ENCODE data around the gene NADK. TPM values are rescaled to one million over a fixed set of nuclear protein-coding genes. Genes with fewer than 3 reads are reported as not detected.
"Not testable (repeated sequence)": the region's sequence is repeated elsewhere in the genome, so short reads cannot be mapped to it uniquely, and the experiment has no call there.

The NADK gene
- total and polyA plus RNA-seq, 4 donors = 53.2 to 144 (median 88.7) TPM

GRCh38 chr1:1726088-1726487, 52.2 kb downstream of the NADK start:
- DNase-seq; H3K4me1 ChIP-seq (ENCODE audit: control insufficient read depth in 5 of 5, insufficient read depth in 5 of 5, low read length in 5 of 5); H3K27me3 ChIP-seq (ENCODE audit: control insufficient read depth in 3 of 3, insufficient read depth in 3 of 3, low read length in 2 of 3); H3K9ac ChIP-seq (ENCODE audit: insufficient read depth in 1 of 2, low read length in 2 of 2); ATAC-seq (ENCODE audit: insufficient read depth, low FRiP score); H3K27ac ChIP-seq (ENCODE audit: low read depth in 1 of 2, low read length in 1 of 2); H3K36me3 ChIP-seq (ENCODE audit: control insufficient read depth in 4 of 4, insufficient read depth in 4 of 4, low read length in 4 of 4); H3K9me3 ChIP-seq (ENCODE audit: control insufficient read depth in 4 of 4, insufficient read depth in 3 of 4, low read length in 3 of 4); H3K4me3 ChIP-seq: not testable (repeated sequence)
- WGBS, 2 donors = 97 to 98% methylated on average over 17 of the region's 17 CpGs

- peak; percentile 91 for ATAC-seq (ENCODE audit: insufficient read depth, low FRiP score)
- H3K4me1 ChIP-seq (ENCODE audit: control insufficient read depth in 5 of 5, insufficient read depth in 5 of 5, low read length in 5 of 5) = not testable (repeated sequence)
- peak within 1 kb of the TSS in 1 of 2 donors; percentile 37 for H3K9ac ChIP-seq (ENCODE audit: insufficient read depth in 1 of 2, low read length in 2 of 2)
Measured at GRCh38 chr1:1724035-1724864, 54.0 kb downstream of the NADK start, which contains the start of gene CDK11A. CDK11A (minus strand) TSS chr1:1724357; CDS start chr1:1722818, 1,539 bp downstream.

DNA sequence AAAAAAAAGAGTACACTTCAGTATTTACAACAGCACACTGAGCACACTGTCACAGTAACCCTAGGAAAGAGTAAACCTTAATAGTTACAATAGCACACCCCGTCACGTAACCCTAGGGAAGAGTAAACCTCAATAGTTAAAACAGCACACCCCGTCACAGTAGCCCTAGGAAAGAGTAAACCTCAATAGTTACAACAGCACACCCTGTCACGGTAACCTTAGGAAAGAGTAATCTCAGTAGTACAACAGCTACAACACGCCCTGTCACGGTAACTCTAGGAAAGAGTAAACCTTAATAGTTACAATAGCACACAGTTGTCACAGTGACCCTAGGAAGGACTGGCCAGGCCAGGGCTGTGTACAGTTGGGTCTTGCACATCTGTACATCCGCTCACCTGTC, 57.1 kb downstream of the NADK start:
- TF ChIP-seq, protein P1, sequence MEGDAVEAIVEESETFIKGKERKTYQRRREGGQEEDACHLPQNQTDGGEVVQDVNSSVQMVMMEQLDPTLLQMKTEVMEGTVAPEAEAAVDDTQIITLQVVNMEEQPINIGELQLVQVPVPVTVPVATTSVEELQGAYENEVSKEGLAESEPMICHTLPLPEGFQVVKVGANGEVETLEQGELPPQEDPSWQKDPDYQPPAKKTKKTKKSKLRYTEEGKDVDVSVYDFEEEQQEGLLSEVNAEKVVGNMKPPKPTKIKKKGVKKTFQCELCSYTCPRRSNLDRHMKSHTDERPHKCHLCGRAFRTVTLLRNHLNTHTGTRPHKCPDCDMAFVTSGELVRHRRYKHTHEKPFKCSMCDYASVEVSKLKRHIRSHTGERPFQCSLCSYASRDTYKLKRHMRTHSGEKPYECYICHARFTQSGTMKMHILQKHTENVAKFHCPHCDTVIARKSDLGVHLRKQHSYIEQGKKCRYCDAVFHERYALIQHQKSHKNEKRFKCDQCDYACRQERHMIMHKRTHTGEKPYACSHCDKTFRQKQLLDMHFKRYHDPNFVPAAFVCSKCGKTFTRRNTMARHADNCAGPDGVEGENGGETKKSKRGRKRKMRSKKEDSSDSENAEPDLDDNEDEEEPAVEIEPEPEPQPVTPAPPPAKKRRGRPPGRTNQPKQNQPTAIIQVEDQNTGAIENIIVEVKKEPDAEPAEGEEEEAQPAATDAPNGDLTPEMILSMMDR (IDR thresholded peaks at IDR 0.05; ENCODE audit: control extremely low read depth, extremely low read depth) = no peak
- H3K36me3 ChIP-seq (ENCODE audit: control insufficient read depth in 4 of 4, insufficient read depth in 4 of 4, low read length in 4 of 4) = peaks cover 5 to 20% (median 8%) of the 10 kb centered on the region in 4 donors
- H3K4me1 ChIP-seq (ENCODE audit: control insufficient read depth in 5 of 5, insufficient read depth in 5 of 5, low read length in 5 of 5) = no peaks in the 10 kb centered on the region
- H3K4me3 ChIP-seq = no peak overlapping the region
- DNase-seq = no peak
- 75 to 81% methylated on average over 7 of the region's 7 CpGs for WGBS, 2 donors
- no peaks in the 10 kb centered on the region for H3K27me3 ChIP-seq (ENCODE audit: control insufficient read depth in 3 of 3, insufficient read depth in 3 of 3, low read length in 2 of 3)
- H3K9me3 ChIP-seq (ENCODE audit: control insufficient read depth in 4 of 4, insufficient read depth in 3 of 4, low read length in 3 of 4) = no peaks in the 10 kb centered on the region
- no peak for ATAC-seq (ENCODE audit: insufficient read depth, low FRiP score)
- no peak overlapping the region for H3K9ac ChIP-seq (ENCODE audit: insufficient read depth in 1 of 2, low read length in 2 of 2)
- H3K27ac ChIP-seq (ENCODE audit: low read depth in 1 of 2, low read length in 1 of 2) = no peak overlapping the region

More at GRCh38 chr1:1724035-1724864, 54.0 kb downstream of the NADK start, which contains the start of gene CDK11A:
- 0% methylated on average over 40 to 53 of the region's 78 CpGs for WGBS, 2 donors
- Histone ChIP-seq H3K36me3 (ENCODE audit: control insufficient read depth in 4 of 4, insufficient read depth in 4 of 4, low read length in 4 of 4) (peaks cover 0 to 11% (median 5%) of the 10 kb centered on the region in 4 donors), H3K4me3 (peak within 1 kb of the TSS; percentile 49), H3K27ac (ENCODE audit: low read depth in 1 of 2, low read length in 1 of 2) (peak within 1 kb of the TSS; percentile 84 to 89)
- H3K9me3 ChIP-seq (ENCODE audit: control insufficient read depth in 4 of 4, insufficient read depth in 3 of 4, low read length in 3 of 4); H3K27me3 ChIP-seq (ENCODE audit: control insufficient read depth in 3 of 3, insufficient read depth in 3 of 3, low read length in 2 of 3): not testable (repeated sequence)
- peak; percentile 99 to 100 (median 100) for DNase-seq

DNA sequence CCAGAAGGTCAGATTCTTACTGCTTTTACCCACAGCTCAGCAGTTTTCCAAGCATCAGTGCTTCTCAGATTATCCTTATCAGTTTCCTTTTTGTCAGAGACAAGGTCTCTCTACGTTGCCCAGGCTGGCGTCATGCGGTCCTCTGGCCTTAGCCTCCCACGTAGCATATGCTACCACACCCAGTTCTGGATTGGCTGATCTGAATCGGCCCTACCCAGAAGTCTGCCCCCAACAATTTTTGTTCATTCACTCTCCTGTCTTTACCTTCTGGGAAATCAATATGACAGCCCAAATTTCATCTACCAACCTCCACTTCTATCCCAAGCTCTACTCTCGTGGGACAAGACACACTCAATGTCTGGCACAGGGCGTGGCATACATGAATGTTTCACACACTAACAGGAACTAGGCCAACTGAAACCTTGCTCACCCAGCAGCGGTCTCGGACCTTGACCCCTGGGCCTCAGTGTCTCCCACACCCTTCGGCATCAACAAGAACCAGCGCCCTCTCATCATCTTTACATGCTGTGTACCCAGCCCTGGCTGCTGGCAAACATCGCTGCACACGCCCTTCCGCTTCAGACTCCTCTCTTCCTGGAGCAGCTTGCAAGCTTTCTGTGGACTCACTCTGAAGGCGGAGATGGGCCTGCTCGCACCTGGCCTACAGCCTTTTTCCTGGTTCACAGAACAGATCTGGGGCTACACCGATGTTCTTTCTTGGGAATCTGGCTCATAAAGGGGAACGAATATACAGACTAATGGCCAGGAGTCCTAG, 63.0 kb downstream of the NADK start:
- DNase-seq; H3K27me3 ChIP-seq (ENCODE audit: control insufficient read depth in 3 of 3, insufficient read depth in 3 of 3, low read length in 2 of 3); H3K4me3 ChIP-seq; H3K9ac ChIP-seq (ENCODE audit: insufficient read depth in 1 of 2, low read length in 2 of 2); H3K27ac ChIP-seq (ENCODE audit: low read depth in 1 of 2, low read length in 1 of 2); H3K9me3 ChIP-seq (ENCODE audit: control insufficient read depth in 4 of 4, insufficient read depth in 3 of 4, low read length in 3 of 4); H3K4me1 ChIP-seq (ENCODE audit: control insufficient read depth in 5 of 5, insufficient read depth in 5 of 5, low read length in 5 of 5); ATAC-seq (ENCODE audit: insufficient read depth, low FRiP score): not testable (repeated sequence)
- 88 to 90% methylated on average over 9 to 15 of the region's 18 CpGs for WGBS, 2 donors
- peaks cover 0 to 14% (median 9%) of the 10 kb centered on the region in 4 donors for H3K36me3 ChIP-seq (ENCODE audit: control insufficient read depth in 4 of 4, insufficient read depth in 4 of 4, low read length in 4 of 4)

GRCh38 chr1:1707897-1708296, 70.4 kb downstream of the NADK start:
- WGBS, 2 donors = 98 to 100% methylated on average over 1 to 11 of the region's 20 CpGs
- not testable (repeated sequence) for H3K4me1 ChIP-seq (ENCODE audit: control insufficient read depth in 5 of 5, insufficient read depth in 5 of 5, low read length in 5 of 5); H3K9ac ChIP-seq (ENCODE audit: insufficient read depth in 1 of 2, low read length in 2 of 2); H3K36me3 ChIP-seq (ENCODE audit: control insufficient read depth in 4 of 4, insufficient read depth in 4 of 4, low read length in 4 of 4); H3K9me3 ChIP-seq (ENCODE audit: control insufficient read depth in 4 of 4, insufficient read depth in 3 of 4, low read length in 3 of 4); H3K27me3 ChIP-seq (ENCODE audit: control insufficient read depth in 3 of 3, insufficient read depth in 3 of 3, low read length in 2 of 3); H3K27ac ChIP-seq (ENCODE audit: low read depth in 1 of 2, low read length in 1 of 2); H3K4me3 ChIP-seq; DNase-seq; ATAC-seq (ENCODE audit: insufficient read depth, low FRiP score)

- not testable (repeated sequence) for DNase-seq
Measured at GRCh38 chr1:1707241-1707640, 71.0 kb downstream of the NADK start.

DNA sequence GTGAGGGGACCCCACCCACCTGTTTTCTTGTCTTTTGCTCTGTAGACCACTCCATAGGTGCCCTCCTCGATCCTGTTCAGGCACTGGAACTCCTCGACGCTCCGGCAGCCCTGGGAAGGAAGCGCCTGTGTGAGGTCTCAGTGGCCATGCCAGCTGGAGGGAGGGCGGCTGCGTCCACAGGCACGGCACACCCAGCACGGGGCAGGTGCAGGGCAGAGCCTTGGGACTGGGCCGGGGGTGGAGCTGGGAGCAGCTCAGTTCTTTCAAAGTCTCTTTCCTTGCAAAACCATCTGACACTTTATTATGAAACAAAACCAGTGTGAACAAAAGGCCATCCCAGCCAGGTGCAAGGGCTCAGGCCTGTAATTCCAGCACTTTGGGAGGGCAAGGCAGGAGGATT, 72.6 kb downstream of the NADK start:
- H3K27me3 ChIP-seq (ENCODE audit: control insufficient read depth in 3 of 3, insufficient read depth in 3 of 3, low read length in 2 of 3); H3K9ac ChIP-seq (ENCODE audit: insufficient read depth in 1 of 2, low read length in 2 of 2); DNase-seq; H3K4me1 ChIP-seq (ENCODE audit: control insufficient read depth in 5 of 5, insufficient read depth in 5 of 5, low read length in 5 of 5); H3K4me3 ChIP-seq; H3K27ac ChIP-seq (ENCODE audit: low read depth in 1 of 2, low read length in 1 of 2); H3K36me3 ChIP-seq (ENCODE audit: control insufficient read depth in 4 of 4, insufficient read depth in 4 of 4, low read length in 4 of 4); H3K9me3 ChIP-seq (ENCODE audit: control insufficient read depth in 4 of 4, insufficient read depth in 3 of 4, low read length in 3 of 4); ATAC-seq (ENCODE audit: insufficient read depth, low FRiP score): not testable (repeated sequence)
- 91 to 97% methylated on average over 5 to 6 of the region's 10 CpGs for WGBS, 2 donors

More at GRCh38 chr1:1707241-1707640, 71.0 kb downstream of the NADK start:
- not testable (repeated sequence) for H3K27ac ChIP-seq (ENCODE audit: low read depth in 1 of 2, low read length in 1 of 2); H3K4me3 ChIP-seq; H3K9me3 ChIP-seq (ENCODE audit: control insufficient read depth in 4 of 4, insufficient read depth in 3 of 4, low read length in 3 of 4); H3K4me1 ChIP-seq (ENCODE audit: control insufficient read depth in 5 of 5, insufficient read depth in 5 of 5, low read length in 5 of 5); H3K36me3 ChIP-seq (ENCODE audit: control insufficient read depth in 4 of 4, insufficient read depth in 4 of 4, low read length in 4 of 4); H3K27me3 ChIP-seq (ENCODE audit: control insufficient read depth in 3 of 3, insufficient read depth in 3 of 3, low read length in 2 of 3); H3K9ac ChIP-seq (ENCODE audit: insufficient read depth in 1 of 2, low read length in 2 of 2); ATAC-seq (ENCODE audit: insufficient read depth, low FRiP score)
- 97% methylated on average over 15 of the region's 23 CpGs; no CpG with 5 or more reads in 1 of the 2 donors for WGBS, 2 donors
